GM19240 (cell line): ENCODE data around the gene PLSCR5.

Experiments
- DNase-seq: peaks from one replicate; pipeline ENCODE4 v3.0.0; 2011; ENCODE audit warnings: low spot score; ENCODE audit not compliant: insufficient read length

PLSCR5 gene

DNA sequence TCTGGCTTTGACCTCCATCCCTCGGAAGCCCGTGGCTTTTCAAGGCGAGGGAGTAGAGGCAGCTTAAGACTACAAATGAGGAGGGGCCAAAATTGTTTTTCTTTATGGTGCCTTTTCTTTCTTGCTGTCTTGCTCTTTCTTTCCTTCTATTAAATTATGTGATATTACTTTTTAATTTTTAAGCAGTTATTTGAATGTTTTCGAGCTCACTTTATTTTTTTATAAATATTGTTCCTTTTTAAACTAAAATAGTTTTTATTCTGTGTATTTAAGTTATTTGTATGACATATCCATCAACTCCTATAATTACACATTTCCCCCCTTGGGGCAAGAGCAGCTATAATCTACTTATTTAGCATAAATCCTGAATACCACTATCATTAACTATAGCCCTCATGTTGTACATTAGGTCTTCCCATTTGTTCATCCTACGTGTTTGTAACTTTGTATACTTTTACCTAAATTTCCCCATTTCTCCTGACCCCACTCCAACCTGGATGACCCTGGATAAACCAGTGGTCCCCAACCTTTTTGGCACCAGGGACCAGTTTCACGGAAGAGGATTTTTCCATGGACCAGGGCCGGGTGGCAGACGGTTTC, 60.1 kb downstream of the PLSCR5 start:
- no peak for DNase-seq

- peak; percentile 23 for DNase-seq
Measured at GRCh38 chr3:146544002-146544928, 60.9 kb downstream of the PLSCR5 start, which contains the start of gene PLSCR1. TSS of gene PLSCR1 (minus strand) at chr3:146544607. CDS start at chr3:146536552, 8,055 bp downstream.

- DNase-seq = no peak
Measured at GRCh38 chr3:146543461-146544001, 61.6 kb downstream of the PLSCR5 start.

DNA sequence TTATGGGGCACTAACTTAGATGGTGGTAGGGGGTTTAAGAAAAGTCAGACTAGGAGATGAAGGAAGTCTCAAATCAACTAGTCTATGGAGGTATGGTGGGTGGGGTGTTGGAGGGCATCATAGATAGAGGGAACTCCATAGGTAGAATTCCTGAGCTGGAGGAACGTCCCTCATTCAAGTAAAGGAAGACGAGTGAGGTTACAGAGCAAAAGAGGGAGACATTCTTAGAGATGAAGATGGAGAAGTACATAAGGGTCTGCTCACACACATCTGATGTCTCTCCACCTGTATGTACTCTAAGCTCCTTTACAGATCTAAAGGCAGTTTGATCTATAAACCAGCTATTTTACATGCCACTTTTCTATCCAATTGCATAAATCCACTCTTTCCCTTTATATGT, 62.2 kb downstream of the PLSCR5 start:
- no peak for DNase-seq

DNA sequence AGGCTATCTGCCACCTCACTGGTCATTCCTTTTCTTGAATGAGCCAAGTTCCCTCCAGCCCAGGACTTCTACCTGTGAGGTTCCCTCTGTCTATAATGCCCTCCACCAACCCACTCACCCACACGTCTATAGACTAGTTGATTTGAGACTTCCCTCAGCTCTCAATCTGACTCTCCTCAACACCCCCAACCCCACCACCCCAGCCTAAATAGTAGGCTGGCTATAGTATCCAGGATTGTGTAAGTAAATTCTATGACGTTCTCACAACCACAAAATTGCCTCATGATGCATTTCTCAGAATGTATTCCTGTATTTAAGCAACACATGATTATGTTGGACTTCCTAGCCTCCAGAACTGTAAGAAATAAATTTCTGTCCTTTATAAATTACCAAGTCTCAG, 63.0 kb downstream of the PLSCR5 start:
- no peak for DNase-seq

DNA sequence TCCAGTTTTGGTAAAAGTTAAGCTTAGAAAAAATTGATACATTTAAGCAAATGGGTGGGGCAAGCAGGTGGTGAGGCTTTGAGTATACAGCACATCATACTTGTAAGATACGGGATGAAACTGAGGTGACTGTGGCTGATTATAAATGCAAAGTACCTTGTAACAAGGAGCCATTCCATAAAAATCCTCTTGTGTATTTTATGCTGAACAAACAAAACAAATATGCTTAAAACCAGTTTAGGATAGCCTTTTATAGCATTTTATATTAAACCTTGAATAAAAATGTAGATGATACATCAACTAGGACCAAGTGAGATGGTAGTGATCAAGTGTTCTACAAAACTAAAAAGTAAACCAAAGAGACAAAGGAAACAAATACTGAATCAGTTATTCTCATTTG, 64.2 kb downstream of the PLSCR5 start:
- DNase-seq = no peak

DNA sequence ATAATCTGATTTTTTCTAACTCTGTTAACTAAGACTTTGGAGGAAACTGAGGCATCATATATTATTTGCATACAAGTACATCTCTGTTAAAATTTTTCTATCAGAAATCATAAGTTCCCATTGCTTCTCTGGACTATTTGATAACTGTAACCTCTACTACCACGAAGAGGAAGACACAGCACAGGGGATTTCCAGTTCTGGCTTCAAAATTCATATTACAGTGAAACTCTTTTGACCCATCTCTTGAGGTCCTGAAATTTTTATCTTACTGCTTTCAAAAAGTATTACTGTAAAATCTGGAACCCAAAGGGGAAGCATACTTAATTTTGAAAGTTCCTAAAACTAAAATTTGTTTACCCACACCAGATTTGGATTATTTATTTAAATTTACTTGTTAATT, 64.9 kb downstream of the PLSCR5 start:
- DNase-seq = no peak

- DNase-seq = no peak
Measured at GRCh38 chr3:146539315-146539714, 65.8 kb downstream of the PLSCR5 start.

DNA sequence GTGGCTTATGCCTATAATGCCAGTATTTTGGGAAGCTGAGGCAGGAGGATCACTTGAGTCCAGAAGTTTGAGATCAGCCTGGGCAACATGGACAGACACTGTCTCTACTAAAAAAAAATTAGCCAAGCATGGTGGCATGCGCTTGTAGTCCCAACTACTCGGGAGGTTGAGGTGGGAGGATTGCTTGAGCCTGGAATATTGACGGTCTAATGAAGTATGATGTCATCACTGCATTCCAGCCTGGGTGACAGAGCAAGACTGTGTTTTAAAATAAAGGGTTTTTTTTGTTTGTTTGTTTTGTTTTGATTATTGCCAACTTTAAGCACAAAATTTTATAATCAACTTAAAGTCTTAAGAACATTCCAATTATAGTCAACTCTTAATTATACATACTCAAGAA, 67.5 kb downstream of the PLSCR5 start:
- no peak for DNase-seq

DNA sequence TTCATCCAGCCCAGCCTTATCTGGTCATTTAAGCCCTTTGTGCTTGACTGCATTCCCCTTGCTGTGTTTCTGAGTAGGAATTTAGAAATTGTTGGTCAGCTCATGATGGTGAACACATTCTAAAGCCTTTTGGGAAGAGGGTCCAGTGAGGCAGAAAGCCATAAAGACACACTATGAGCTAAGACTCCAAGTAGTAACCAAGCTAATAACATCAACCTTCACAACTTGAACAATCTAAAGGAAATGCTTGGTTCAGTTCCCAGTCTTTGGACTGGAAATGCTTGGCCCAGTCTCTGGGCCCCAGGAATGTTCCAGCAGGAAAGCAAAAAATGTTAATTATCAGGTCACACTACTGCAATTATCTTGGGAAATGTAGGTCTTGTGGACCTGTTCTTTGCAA, 68.5 kb downstream of the PLSCR5 start:
- DNase-seq = no peak
